Smooth muscle cell (in vitro differentiated cells): Measurements from ENCODE around the gene EXOSC10. TPM values are rescaled to one million over a fixed set of nuclear protein-coding genes. Genes with fewer than 3 reads are reported as not detected.

ENCODE experiments used
- DNase-seq: peaks from one replicate; lab custom pipeline; 2025; ENCODE audit not compliant: unreplicated experiment; lab: John Stamatoyannopoulos, UW
- H2AFZ ChIP-seq: fragments of 200-600 bp; sonication (generic); 2 replicates; pipeline ENCODE4 v1.6.0; 2016; ENCODE audit warnings: antibody characterized with exemption, low read depth, mild to moderate bottlenecking
- H3F3A ChIP-seq: fragments of 200-600 bp; sonication (generic); 2 replicates; pipeline ENCODE4 v1.6.0; 2017; ENCODE audit warnings: antibody characterized with exemption, low read depth
- H3K27ac ChIP-seq: fragments of 200-600 bp; sonication (generic); 2 replicates; pipeline ENCODE4 v1.5.1; 2016; ENCODE audit warnings: low read depth, mild to moderate bottlenecking
- H3K27me3 ChIP-seq: fragments of 200-600 bp; sonication (generic); 2 replicates; pipeline ENCODE4 v1.6.1; 2016; ENCODE audit warnings: low read depth, mild to moderate bottlenecking
- H3K36me3 ChIP-seq: fragments of 200-600 bp; sonication (generic); 2 replicates; pipeline ENCODE4 v1.5.1; 2016; ENCODE audit warnings: low read depth
- H3K4me1 ChIP-seq: fragments of 200-600 bp; sonication (generic); 2 replicates; pipeline ENCODE4 v1.5.1; 2016; ENCODE audit warnings: low read depth
- H3K4me2 ChIP-seq: fragments of 200-600 bp; sonication (generic); 2 replicates; pipeline ENCODE4 v1.6.0; 2016; ENCODE audit warnings: mild to moderate bottlenecking
- H3K4me3 ChIP-seq: fragments of 200-600 bp; sonication (generic); 2 replicates; pipeline ENCODE4 v1.5.1; 2016; ENCODE audit warnings: mild to moderate bottlenecking
- H3K79me2 ChIP-seq: fragments of 200-600 bp; sonication (generic); 2 replicates; pipeline ENCODE4 v1.6.0; 2016; ENCODE audit warnings: low read depth, mild to moderate bottlenecking
- H3K9ac ChIP-seq: fragments of 200-600 bp; sonication (generic); 2 replicates; pipeline ENCODE4 v1.6.0; 2016; ENCODE audit warnings: low read depth
- H3K9me3 ChIP-seq: fragments of 200-600 bp; sonication (generic); replicated peaks from 2 replicates; pipeline ENCODE4 v1.5.1; 2016; ENCODE audit warnings: low read depth
- H4K20me1 ChIP-seq: fragments of 200-600 bp; sonication (generic); 2 replicates; pipeline ENCODE4 v1.6.0; 2016; ENCODE audit warnings: low read depth
- WGBS: methylation state at CpG from one replicate; pipeline ENCODE4 v1.1.7; 2016; ENCODE audit warnings: low lambda C conversion rate; 5-methylcytosine and 5-hydroxymethylcytosine counted together
- polyA plus RNA-seq: library from polyadenylated mRNA; unstranded; fragments of >200 nt; fragmentation: Nextera tagmentation; extraction: Ambion mirVana; gene quantifications from 2 replicates; pipeline ENCODE4 v1.2.1, GENCODE V29; 2016
- total RNA-seq: library from RNA; depleted of rRNA; stranded (reverse); fragments of >200 nt; gene quantifications from 2 replicates; pipeline ENCODE4 v1.2.3, GENCODE V29; 2014
- TF ChIP-seq, protein P1 (sequence below): fragments of 200-600 bp; sonication (generic); IDR thresholded peaks from 2 replicates; pipeline ENCODE4 v1.5.1; 2017; ENCODE audit warnings: borderline replicate concordance, mild to moderate bottlenecking, antibody characterized with exemption; ENCODE audit not compliant: insufficient read depth, poor library complexity, severe bottlenecking

EXOSC10 gene
- total and polyA plus RNA-seq, 2 experiments from 2014 or later: 49.2 to 59.9 TPM

GRCh38 chr1:11044086-11044848, 55.4 kb downstream of the EXOSC10 start:
- H3K9ac ChIP-seq: no peak overlapping the region
- no peaks in the 10 kb centered on the region for H3K4me1 ChIP-seq
- no peak overlapping the region for H2AFZ ChIP-seq
- DNase-seq: no peak
- H4K20me1 ChIP-seq: no peaks in the 10 kb centered on the region
- WGBS: 85% methylated on average over 16 of the region's 16 CpGs
- H3K27me3 ChIP-seq: no peaks in the 10 kb centered on the region
- no peak overlapping the region for H3K27ac ChIP-seq
- no peaks in the 10 kb centered on the region for H3K9me3 ChIP-seq
- no peaks in the 10 kb centered on the region for H3K79me2 ChIP-seq
- TF ChIP-seq, protein P1, sequence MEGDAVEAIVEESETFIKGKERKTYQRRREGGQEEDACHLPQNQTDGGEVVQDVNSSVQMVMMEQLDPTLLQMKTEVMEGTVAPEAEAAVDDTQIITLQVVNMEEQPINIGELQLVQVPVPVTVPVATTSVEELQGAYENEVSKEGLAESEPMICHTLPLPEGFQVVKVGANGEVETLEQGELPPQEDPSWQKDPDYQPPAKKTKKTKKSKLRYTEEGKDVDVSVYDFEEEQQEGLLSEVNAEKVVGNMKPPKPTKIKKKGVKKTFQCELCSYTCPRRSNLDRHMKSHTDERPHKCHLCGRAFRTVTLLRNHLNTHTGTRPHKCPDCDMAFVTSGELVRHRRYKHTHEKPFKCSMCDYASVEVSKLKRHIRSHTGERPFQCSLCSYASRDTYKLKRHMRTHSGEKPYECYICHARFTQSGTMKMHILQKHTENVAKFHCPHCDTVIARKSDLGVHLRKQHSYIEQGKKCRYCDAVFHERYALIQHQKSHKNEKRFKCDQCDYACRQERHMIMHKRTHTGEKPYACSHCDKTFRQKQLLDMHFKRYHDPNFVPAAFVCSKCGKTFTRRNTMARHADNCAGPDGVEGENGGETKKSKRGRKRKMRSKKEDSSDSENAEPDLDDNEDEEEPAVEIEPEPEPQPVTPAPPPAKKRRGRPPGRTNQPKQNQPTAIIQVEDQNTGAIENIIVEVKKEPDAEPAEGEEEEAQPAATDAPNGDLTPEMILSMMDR: no peak
- H3K4me3 ChIP-seq: no peak overlapping the region
- no peaks in the 10 kb centered on the region for H3K36me3 ChIP-seq
- H3K4me2 ChIP-seq: no peak overlapping the region
- H3F3A ChIP-seq: no peaks in the 10 kb centered on the region

DNA sequence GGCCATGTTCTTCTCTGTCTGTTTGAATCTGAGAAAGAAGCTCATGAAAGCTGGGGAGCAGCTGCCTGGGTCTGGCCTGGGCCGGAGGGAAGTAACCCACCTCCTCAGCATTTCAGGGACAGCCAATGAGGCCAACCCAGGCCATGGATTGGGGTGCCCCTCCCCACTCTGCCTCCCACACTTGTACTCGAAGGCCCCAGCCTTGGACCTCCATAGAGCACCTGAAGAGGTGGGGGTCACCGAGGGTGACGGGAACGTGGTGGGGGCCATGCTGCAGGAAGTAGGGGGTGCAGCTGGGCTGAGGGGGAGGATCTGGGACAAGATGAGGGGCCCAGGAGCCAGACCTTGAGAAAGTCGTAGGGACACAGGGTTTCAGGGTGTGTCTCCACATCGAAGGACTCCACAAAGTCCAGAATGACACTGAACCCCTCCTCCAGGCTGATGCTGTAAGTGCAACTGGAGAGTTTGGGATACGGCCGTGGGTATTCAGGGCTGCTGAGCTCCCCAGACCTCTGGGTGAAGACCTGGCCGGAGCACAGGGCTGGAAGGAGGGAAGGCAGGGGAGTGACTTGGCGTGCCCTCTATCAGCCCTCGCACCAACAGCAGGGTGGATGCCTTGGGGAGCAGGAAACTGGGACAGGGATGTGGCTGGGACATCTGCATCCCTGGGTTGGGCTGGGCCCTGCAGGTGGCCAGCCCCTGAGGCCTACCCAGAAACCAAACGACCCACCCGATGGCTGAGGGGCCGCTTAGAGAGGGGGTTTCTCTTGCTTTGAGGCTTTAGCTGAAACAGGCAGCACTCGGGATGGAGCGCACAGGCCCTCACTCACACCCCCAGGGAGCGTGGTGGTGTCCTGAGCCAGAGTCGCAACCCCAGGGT, 56.4 kb downstream of the EXOSC10 start:
- no peaks in the 10 kb centered on the region for H4K20me1 ChIP-seq
- H3K27me3 ChIP-seq: no peaks in the 10 kb centered on the region
- TF ChIP-seq, protein P1: no peak
- no peak overlapping the region for H3K4me2 ChIP-seq
- H3K4me3 ChIP-seq: no peak overlapping the region
- no peak overlapping the region for H3K27ac ChIP-seq
- H3K9me3 ChIP-seq: no peaks in the 10 kb centered on the region
- H3K9ac ChIP-seq: no peak overlapping the region
- no peaks in the 10 kb centered on the region for H3K79me2 ChIP-seq
- DNase-seq: no peak
- H3F3A ChIP-seq: no peaks in the 10 kb centered on the region
- WGBS: 86% methylated on average over 19 of the region's 19 CpGs
- no peak overlapping the region for H2AFZ ChIP-seq
- H3K36me3 ChIP-seq: no peaks in the 10 kb centered on the region
- H3K4me1 ChIP-seq: no peaks in the 10 kb centered on the region

DNA sequence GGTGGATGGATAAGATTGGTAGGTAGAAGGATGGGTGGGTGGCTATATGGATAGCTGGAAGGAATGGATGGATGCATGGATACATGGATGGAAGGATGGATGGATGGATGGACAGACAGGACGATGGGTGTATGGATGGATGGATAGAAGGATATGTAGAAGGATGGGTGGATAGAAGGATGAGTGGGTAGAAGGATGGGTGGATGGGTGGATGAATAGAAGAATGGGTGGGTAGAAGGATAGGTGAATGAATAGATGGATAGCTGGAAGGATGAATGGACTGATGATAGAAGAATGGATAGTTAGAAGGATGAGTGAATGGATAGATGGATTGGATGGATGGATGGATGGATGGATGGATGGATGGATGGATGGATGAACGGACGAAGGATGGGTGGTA, 57.6 kb downstream of the EXOSC10 start:
- WGBS: 75% methylated on average over 3 of the region's 3 CpGs
- H3K27ac ChIP-seq: no peak overlapping the region
- H3K4me2 ChIP-seq: no peak overlapping the region
- no peaks in the 10 kb centered on the region for H3K36me3 ChIP-seq
- no peak overlapping the region for H3K4me3 ChIP-seq
- no peaks in the 10 kb centered on the region for H3K27me3 ChIP-seq
- no peak overlapping the region for H2AFZ ChIP-seq
- DNase-seq: no peak
- no peak overlapping the region for H3K9ac ChIP-seq
- no peaks in the 10 kb centered on the region for H4K20me1 ChIP-seq
- no peaks in the 10 kb centered on the region for H3K79me2 ChIP-seq
- TF ChIP-seq, protein P1: no peak
- no peaks in the 10 kb centered on the region for H3K9me3 ChIP-seq
- no peaks in the 10 kb centered on the region for H3K4me1 ChIP-seq
- no peaks in the 10 kb centered on the region for H3F3A ChIP-seq
